Measurements from ENCODE around the gene STMN1. TPM values are rescaled to one million over a fixed set of nuclear protein-coding genes. Genes with fewer than 3 reads are reported as not detected.
A peak's percentile ranks its signal among the peaks of the same experiment; 100 is the strongest.

The STMN1 gene
- total and polyA plus RNA-seq, 9 of the 15 experiments (the other 6 are each of a cell fraction or from before 2014, with no cell fraction given), result 269 to 2,153 (median 595) TPM

DNA sequence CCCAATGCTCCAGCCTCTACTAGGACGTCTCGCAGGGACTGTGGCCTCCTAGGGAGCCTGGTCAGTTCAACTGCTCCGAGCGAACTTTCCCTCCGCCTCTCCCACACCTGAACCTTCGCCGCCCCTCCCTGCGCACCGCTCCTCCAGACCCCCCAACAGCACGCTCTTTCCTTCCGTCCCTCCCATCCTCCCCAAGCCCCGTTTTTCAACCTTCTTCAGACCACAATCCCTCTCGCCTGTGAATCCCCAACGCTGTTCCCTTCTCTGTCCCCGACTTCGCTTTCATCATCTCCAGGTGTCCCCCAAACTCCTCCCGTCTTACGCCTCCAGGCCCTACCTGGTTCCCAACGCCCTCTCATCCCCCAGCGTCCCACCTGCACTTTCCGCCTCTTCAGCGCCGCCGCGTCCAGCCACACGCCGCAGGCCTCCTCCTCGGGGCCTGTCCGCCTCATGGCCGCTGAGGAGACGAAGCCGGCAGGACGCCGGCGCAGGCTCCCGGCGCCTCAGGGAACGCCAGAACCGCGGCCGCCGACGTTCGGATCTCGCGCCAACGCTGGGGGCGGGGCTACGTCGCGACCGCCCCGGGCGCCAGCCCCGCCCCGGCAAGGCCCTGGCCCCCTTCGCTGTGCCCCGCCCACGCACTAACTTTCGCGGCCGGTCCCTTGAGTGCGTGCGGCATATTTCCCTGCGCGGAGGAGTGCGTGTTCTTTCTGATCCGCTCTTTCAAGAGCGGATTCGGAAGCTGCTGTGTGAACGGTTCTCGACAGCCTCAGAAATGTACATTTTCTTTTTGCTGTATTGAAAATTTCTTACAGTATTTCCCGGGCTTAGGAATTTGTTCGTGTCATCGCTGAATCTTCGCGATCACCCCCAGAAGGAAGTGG lies 47.1 kb downstream of the STMN1 start, which contains the start of gene AUNIP (continued):
- TF ChIP-seq ATF6 (CRISPR knock-in tag; IDR thresholded peaks at IDR 0.05), result peak; percentile 94; the same call in 1 of the 2 replicates
- TF ChIP-seq, protein P1, sequence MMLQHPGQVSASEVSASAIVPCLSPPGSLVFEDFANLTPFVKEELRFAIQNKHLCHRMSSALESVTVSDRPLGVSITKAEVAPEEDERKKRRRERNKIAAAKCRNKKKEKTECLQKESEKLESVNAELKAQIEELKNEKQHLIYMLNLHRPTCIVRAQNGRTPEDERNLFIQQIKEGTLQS (IDR thresholded peaks at IDR 0.05), result peak; percentile 5; the same call in 1 of the 2 replicates
- TF ChIP-seq, protein P1 (CRISPR knock-in tag; conservative IDR thresholded peaks at IDR 0.05), result no peak; the same call in 1 of the 2 replicates
- no peak; the same call in 1 of the 2 replicates for TF ChIP-seq DMBX1 (CRISPR knock-in tag; IDR thresholded peaks at IDR 0.05; ENCODE audit: borderline replicate concordance)
- TF ChIP-seq HOMEZ (CRISPR knock-in tag; IDR thresholded peaks at IDR 0.05), result no peak
- TF ChIP-seq NKRF (IDR thresholded peaks at IDR 0.05; ENCODE audit: borderline replicate concordance), result peak; percentile 99
- peak; percentile 45; the same call in 1 of the 2 replicates for TF ChIP-seq SNIP1 (IDR thresholded peaks at IDR 0.05; ENCODE audit: low read depth)
- no peak; a peak in 1 of 4 replicates for TF ChIP-seq KDM4B (IDR thresholded peaks at IDR 0.05; ENCODE audit: borderline replicate concordance in 2 of 2, low read depth in 1 of 2)
- TF ChIP-seq NFYB (IDR thresholded peaks at IDR 0.05; ENCODE audit: extremely low read depth, insufficient read length), result no peak
- no peak for TF ChIP-seq ZNF384 (IDR thresholded peaks at IDR 0.05; ENCODE audit: low read depth, low read length)
- TF ChIP-seq TEAD4 (IDR thresholded peaks at IDR 0.05; ENCODE audit: low read length), result peak; percentile 49; the same call in 1 of the 2 replicates
- 0 out of 2 replicates have a peak, but pooled peaks have one; percentile 64 for TF ChIP-seq TEAD4 (CRISPR knock-in tag; IDR thresholded peaks at IDR 0.05; ENCODE audit: borderline replicate concordance)
- TF ChIP-seq, protein P2, sequence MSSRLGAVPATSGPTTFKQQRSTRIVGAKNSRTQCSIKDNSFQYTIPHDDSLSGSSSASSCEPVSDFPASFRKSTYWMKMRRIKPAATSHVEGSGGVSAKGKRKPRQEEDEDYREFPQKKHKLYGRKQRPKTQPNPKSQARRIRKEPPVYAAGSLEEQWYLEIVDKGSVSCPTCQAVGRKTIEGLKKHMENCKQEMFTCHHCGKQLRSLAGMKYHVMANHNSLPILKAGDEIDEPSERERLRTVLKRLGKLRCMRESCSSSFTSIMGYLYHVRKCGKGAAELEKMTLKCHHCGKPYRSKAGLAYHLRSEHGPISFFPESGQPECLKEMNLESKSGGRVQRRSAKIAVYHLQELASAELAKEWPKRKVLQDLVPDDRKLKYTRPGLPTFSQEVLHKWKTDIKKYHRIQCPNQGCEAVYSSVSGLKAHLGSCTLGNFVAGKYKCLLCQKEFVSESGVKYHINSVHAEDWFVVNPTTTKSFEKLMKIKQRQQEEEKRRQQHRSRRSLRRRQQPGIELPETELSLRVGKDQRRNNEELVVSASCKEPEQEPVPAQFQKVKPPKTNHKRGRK (tag; IDR thresholded peaks at IDR 0.05), result no peak
- no peak for TF ChIP-seq BMI1 (IDR thresholded peaks at IDR 0.05; ENCODE audit: low read length)
- TF ChIP-seq, protein P3, sequence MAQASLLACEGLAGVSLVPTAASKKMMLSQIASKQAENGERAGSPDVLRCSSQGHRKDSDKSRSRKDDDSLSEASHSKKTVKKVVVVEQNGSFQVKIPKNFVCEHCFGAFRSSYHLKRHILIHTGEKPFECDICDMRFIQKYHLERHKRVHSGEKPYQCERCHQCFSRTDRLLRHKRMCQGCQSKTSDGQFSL (CRISPR knock-in tag; IDR thresholded peaks at IDR 0.05), result peak; percentile 70; the same call in 1 of the 2 replicates
- TF ChIP-seq, protein P3 (tag; IDR thresholded peaks at IDR 0.05), result no peak
